ENCODE results near the gene CNIH3. TPM values are rescaled to one million over a fixed set of nuclear protein-coding genes. Genes with fewer than 3 reads are reported as not detected.

The CNIH3 gene
- total RNA-seq, 4 donors from 2014 or later = 1.1 to 7.6 (median 2.0) TPM; not detected in 1

GRCh38 chr1:224736619-224737352, 120.7 kb downstream of the CNIH3 start:
- TF ChIP-seq, protein P1, sequence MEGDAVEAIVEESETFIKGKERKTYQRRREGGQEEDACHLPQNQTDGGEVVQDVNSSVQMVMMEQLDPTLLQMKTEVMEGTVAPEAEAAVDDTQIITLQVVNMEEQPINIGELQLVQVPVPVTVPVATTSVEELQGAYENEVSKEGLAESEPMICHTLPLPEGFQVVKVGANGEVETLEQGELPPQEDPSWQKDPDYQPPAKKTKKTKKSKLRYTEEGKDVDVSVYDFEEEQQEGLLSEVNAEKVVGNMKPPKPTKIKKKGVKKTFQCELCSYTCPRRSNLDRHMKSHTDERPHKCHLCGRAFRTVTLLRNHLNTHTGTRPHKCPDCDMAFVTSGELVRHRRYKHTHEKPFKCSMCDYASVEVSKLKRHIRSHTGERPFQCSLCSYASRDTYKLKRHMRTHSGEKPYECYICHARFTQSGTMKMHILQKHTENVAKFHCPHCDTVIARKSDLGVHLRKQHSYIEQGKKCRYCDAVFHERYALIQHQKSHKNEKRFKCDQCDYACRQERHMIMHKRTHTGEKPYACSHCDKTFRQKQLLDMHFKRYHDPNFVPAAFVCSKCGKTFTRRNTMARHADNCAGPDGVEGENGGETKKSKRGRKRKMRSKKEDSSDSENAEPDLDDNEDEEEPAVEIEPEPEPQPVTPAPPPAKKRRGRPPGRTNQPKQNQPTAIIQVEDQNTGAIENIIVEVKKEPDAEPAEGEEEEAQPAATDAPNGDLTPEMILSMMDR (IDR thresholded peaks at IDR 0.05; ENCODE audit: low read depth) = no peak

- TF ChIP-seq, protein P1 (IDR thresholded peaks at IDR 0.05; ENCODE audit: low read depth) = no peak
Observed at GRCh38 chr1:224737353-224737727, 121.2 kb downstream of the CNIH3 start.

- TF ChIP-seq, protein P1 (IDR thresholded peaks at IDR 0.05; ENCODE audit: low read depth) = no peak
Observed at GRCh38 chr1:224739303-224739996, 123.3 kb downstream of the CNIH3 start.

DNA sequence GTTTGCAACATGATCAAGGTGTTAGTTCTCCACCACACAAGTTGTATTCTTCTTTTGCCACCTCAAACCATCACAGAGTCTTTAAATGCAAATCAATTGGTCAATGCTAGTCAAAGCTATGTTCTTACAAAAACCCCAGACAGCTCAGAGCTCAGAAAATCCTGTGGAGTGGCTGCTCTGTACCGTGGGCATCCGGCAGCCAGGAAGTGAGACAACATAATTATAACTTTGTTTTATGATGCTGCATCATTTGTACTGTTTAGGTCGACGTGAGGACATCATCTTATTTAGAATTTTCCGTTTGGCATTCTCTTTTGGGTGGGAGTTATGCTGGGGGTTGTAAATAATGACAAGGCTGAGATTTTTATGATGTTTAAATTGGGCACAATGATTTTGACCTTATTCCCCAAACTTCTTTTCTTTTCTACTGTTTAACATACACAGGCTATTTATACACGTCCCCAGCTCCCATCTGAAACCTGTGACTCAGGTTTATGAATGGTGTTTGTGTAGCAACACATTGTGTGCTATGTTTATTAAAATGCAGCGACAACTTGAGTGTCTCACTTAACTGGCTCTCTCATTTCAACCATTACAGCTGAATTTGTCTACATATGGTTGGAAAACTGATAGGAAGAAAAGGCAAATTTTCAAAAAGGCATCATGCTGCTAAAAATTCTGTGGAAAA, 124.0 kb downstream of the CNIH3 start:
- TF ChIP-seq, protein P1 (IDR thresholded peaks at IDR 0.05; ENCODE audit: low read depth) = no peak

GRCh38 chr1:224740685-224741052, 124.6 kb downstream of the CNIH3 start:
- TF ChIP-seq, protein P1 (IDR thresholded peaks at IDR 0.05; ENCODE audit: low read depth) = no peak

DNA sequence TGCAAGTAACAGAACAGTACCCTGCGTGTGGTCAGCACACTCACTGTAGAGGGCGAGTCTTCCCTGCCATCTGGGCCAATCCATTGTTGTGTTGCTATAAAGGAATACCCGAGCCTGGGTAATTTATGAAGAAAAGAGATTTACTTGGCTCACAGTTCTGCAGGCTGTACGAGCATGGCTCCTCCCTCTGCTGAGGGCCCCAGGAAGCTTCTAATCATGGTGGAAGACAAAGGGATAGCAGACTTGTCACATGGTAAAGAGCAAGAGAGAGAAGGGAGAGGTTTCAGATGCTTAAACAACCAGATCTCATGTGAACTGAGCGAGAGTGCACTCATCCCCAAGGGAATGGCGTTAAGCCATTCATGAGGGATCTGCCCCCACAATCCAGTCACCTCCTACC, 126.2 kb downstream of the CNIH3 start:
- TF ChIP-seq, protein P1 (IDR thresholded peaks at IDR 0.05; ENCODE audit: low read depth) = no peak

DNA sequence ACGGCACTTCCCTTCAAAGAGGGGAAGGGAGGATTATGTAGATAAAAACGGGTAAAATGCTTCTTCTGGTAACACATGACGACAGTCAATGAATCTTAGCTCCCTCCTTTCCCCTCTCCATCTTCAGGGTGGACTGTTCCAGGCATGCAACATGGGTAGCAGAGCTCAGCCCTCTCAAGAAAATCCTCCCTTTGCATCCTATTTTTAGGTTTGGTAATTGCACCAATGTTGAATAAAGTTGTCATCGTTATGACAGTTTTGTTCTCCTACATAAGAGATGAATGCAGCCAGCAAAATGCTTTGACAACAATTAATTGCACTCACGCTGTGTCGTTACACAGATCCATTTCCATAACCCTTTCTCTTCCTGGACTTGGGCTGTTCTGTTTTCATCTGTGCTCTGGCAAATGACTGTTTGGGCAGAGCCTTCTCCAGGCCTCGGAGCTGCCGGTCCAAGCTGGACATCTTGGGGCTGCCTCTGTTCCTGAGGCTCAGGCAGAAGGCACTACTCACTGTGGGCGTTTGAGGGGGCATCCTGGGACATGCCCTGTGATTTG, 127.6 kb downstream of the CNIH3 start:
- TF ChIP-seq, protein P1 (IDR thresholded peaks at IDR 0.05; ENCODE audit: low read depth) = no peak

All from subcutaneous adipose tissue (tissue), 4 donors.